BJ (cell line): ENCODE data around the gene COL5A1. TPM values are rescaled to one million over a fixed set of nuclear protein-coding genes. Genes with fewer than 3 reads are reported as not detected.

Source experiments
- CTCF ChIA-PET: fragments of 350-600 bp; formaldehyde crosslinking; extraction: SDS; loops from one replicate; lab custom pipeline; 2021; ENCODE audit warnings: antibody characterized with exemption, inconsistent platforms; lab: Yijun Ruan, JAX
- POLR2A ChIA-PET: fragments of 300-600 bp; sonication (Branson Sonifier 250); formaldehyde crosslinking; extraction: SDS; loops from one replicate; lab custom pipeline; 2021; ENCODE audit warnings: antibody characterized with exemption; lab: Charles Lee
- DNase-seq: peaks from one replicate; pipeline ENCODE4 v3.0.0-alpha.2; 2011; ENCODE audit warnings: low read depth
- H3K27me3 ChIP-seq: 2 replicates; pipeline ENCODE4 v1.6.0; 2011; ENCODE audit warnings: low read length; ENCODE audit not compliant: control insufficient read depth, insufficient read depth
- H3K36me3 ChIP-seq: 2 replicates; pipeline ENCODE4 v1.5.1; 2011; ENCODE audit warnings: low read length; ENCODE audit not compliant: control insufficient read depth, insufficient read depth
- H3K4me3 ChIP-seq: 2 replicates; pipeline ENCODE4 v1.5.1; 2011; ENCODE audit warnings: low read depth, mild to moderate bottlenecking, control low read depth, low read length
- CTCF ChIP-seq: IDR thresholded peaks from 2 replicates; pipeline ENCODE4 v1.5.1; 2011; ENCODE audit warnings: low read depth, mild to moderate bottlenecking, control low read depth, inconsistent platforms, low read length, moderate library complexity; ENCODE audit not compliant: insufficient read depth
- polyA plus RNA-seq: library from polyadenylated mRNA; depleted of rRNA; stranded (reverse); fragments of >200 nt; gene quantifications from 2 replicates; pipeline ENCODE4 v1.2.3, GENCODE V29; 2011

COL5A1 gene
- polyA plus RNA-seq, 1 experiment, result 251 TPM

GRCh38 chr9:134716067-134716466 is 74.5 kb downstream of the COL5A1 start:
- TF ChIP-seq CTCF, result no peak
- Histone ChIP-seq H3K36me3 (peaks cover 59% of the 10 kb centered on the region), H3K27me3 (no peaks in the 10 kb centered on the region), H3K4me3 (no peak overlapping the region)
- no peak for DNase-seq
- CTCF ChIA-PET, result interaction anchor here (0.9 to 1.2 kb wide), 2 partner anchors 55 to 267 kb away, joined by 3 to 4 read pairs; no protein-coding TSS in a partner anchor
- POLR2A ChIA-PET, result no interaction called here

- no peak for DNase-seq
- ChIA-PET POLR2A (interaction anchor here (0.8 kb wide), 1 partner anchor 27 kb away, joined by 3 read pairs; no protein-coding TSS in a partner anchor), CTCF (interaction anchor here (0.9 to 1.2 kb wide), 2 partner anchors 56 to 268 kb away, joined by 3 to 4 read pairs; no protein-coding TSS in a partner anchor)
- Histone ChIP-seq H3K4me3 (no peak overlapping the region), H3K36me3 (peaks cover 59% of the 10 kb centered on the region), H3K27me3 (no peaks in the 10 kb centered on the region)
- no peak for TF ChIP-seq CTCF
Observed at GRCh38 chr9:134717056-134717455, 75.5 kb downstream of the COL5A1 start.

- ChIA-PET CTCF (interaction anchor here (1.1 kb wide), 1 partner anchor 20 kb away, joined by 3 read pairs; no protein-coding TSS in a partner anchor), POLR2A (no interaction called here)
- Histone ChIP-seq H3K36me3 (peaks cover 61% of the 10 kb centered on the region), H3K27me3 (no peaks in the 10 kb centered on the region), H3K4me3 (no peak overlapping the region)
- no peak for DNase-seq
- TF ChIP-seq CTCF, result no peak
Observed at GRCh38 chr9:134717924-134718645, 76.5 kb downstream of the COL5A1 start.

GRCh38 chr9:134719331-134719730 is 77.7 kb downstream of the COL5A1 start:
- DNase-seq, result no peak
- ChIA-PET POLR2A (no interaction called here), CTCF (no interaction called here)
- no peak overlapping the region for H3K4me3 ChIP-seq
- no peak for TF ChIP-seq CTCF
- H3K36me3 ChIP-seq, result peaks cover 61% of the 10 kb centered on the region
- no peaks in the 10 kb centered on the region for H3K27me3 ChIP-seq

- no peak for TF ChIP-seq CTCF
- Histone ChIP-seq H3K27me3 (no peaks in the 10 kb centered on the region), H3K4me3 (no peak overlapping the region), H3K36me3 (peaks cover 67% of the 10 kb centered on the region)
- ChIA-PET CTCF (no interaction called here), POLR2A (no interaction called here)
- no peak for DNase-seq
Observed at GRCh38 chr9:134720136-134720753, 78.6 kb downstream of the COL5A1 start.
